Measurements from ENCODE around the gene OVCH1.
"Not testable (repeated sequence)": the region's sequence is repeated elsewhere in the genome, so short reads cannot be mapped to it uniquely, and the experiment has no call there.

OVCH1 gene

GRCh38 chr12:29486972-29487371 lies 10.5 kb downstream of the OVCH1 start:
- DNase-seq: no peak

GRCh38 chr12:29463198-29463597 lies 34.3 kb downstream of the OVCH1 start:
- peak; percentile 80 to 91 for DNase-seq

GRCh38 chr12:29460082-29460481 lies 37.4 kb downstream of the OVCH1 start:
- DNase-seq: no peak

- DNase-seq: no peak
Measured at GRCh38 chr12:29455087-29455486, 42.4 kb downstream of the OVCH1 start.

- no peak for DNase-seq
Measured at GRCh38 chr12:29451888-29452287, 45.6 kb downstream of the OVCH1 start.

- peak in 1 of 2 experiments; percentile 5 for DNase-seq
Measured at GRCh38 chr12:29448157-29448556, 49.3 kb downstream of the OVCH1 start.

- DNase-seq: no peak
Measured at GRCh38 chr12:29447285-29447975, 50.1 kb downstream of the OVCH1 start.

- no peak for DNase-seq
Measured at GRCh38 chr12:29439506-29439905, 58.0 kb downstream of the OVCH1 start.

GRCh38 chr12:29438752-29439408 lies 58.6 kb downstream of the OVCH1 start:
- DNase-seq: no peak

GRCh38 chr12:29437575-29437974 lies 59.9 kb downstream of the OVCH1 start:
- DNase-seq: no peak

- DNase-seq: not testable (repeated sequence)
Measured at GRCh38 chr12:29436815-29437214, 60.7 kb downstream of the OVCH1 start.

- DNase-seq: no peak
Measured at GRCh38 chr12:29431513-29431912, 66.0 kb downstream of the OVCH1 start.

GRCh38 chr12:29430716-29431044 lies 66.8 kb downstream of the OVCH1 start:
- DNase-seq: no peak

GRCh38 chr12:29429999-29430715 lies 67.3 kb downstream of the OVCH1 start:
- no peak for DNase-seq

- DNase-seq: peak; percentile 59 to 68
Measured at GRCh38 chr12:29428633-29429032, 68.9 kb downstream of the OVCH1 start.

- DNase-seq: peak; percentile 80 to 88
Measured at GRCh38 chr12:29427964-29428363, 69.5 kb downstream of the OVCH1 start.

- DNase-seq: no peak
Measured at GRCh38 chr12:29426498-29426897, 71.0 kb downstream of the OVCH1 start.

- no peak for DNase-seq
Measured at GRCh38 chr12:29425722-29426121, 71.8 kb downstream of the OVCH1 start.

GRCh38 chr12:29416748-29417147 lies 80.7 kb downstream of the OVCH1 start:
- no peak for DNase-seq

GRCh38 chr12:29415111-29415510 lies 82.4 kb downstream of the OVCH1 start:
- no peak for DNase-seq

- DNase-seq: no peak
Measured at GRCh38 chr12:29414368-29414767, 83.1 kb downstream of the OVCH1 start.

GRCh38 chr12:29405561-29405960 lies 91.9 kb downstream of the OVCH1 start:
- no peak for DNase-seq

- no peak for DNase-seq
Measured at GRCh38 chr12:29403991-29404390, 93.5 kb downstream of the OVCH1 start.

GRCh38 chr12:29402437-29402836 lies 95.0 kb downstream of the OVCH1 start:
- DNase-seq: no peak
